OCI-LY3 (cell line): ENCODE measurements around the gene MYD88.

ENCODE experiments used
- H2AFZ ChIP-seq: fragments of 200-600, 300-600 bp; shearing (Covaris generic); 2 replicates; pipeline ENCODE4 v1.6.0; 2014; ENCODE audit warnings: antibody characterized with exemption, low read depth, low read length
- H3K27ac ChIP-seq: fragments of 200-600, 300-600 bp; sonication (generic); 2 replicates; pipeline ENCODE4 v1.5.1; 2014; ENCODE audit warnings: mild to moderate bottlenecking, low read length, moderate library complexity, mixed read lengths
- H3K27me3 ChIP-seq: fragments of 200-600, 300-600 bp; sonication (generic); 2 replicates; pipeline ENCODE4 v1.6.1; 2014; ENCODE audit warnings: low read depth, low read length, mixed read lengths
- H3K36me3 ChIP-seq: fragments of 200-600, 300-600 bp; sonication (generic); replicated peaks from 2 replicates; pipeline ENCODE3; 2014; ENCODE audit warnings: low read depth, low read length, mixed read lengths
- H3K4me1 ChIP-seq: fragments of 300-600, 200-600 bp; sonication (generic); 2 replicates; pipeline ENCODE4 v1.6.1; 2014; ENCODE audit warnings: low read length, mixed read lengths
- H3K4me2 ChIP-seq: fragments of 200-600, 300-600 bp; sonication (generic); 2 replicates; pipeline ENCODE4 v1.6.1; 2014; ENCODE audit warnings: low read length, mixed read lengths
- H3K4me3 ChIP-seq: fragments of 300-600, 200-600 bp; sonication (generic); 2 replicates; pipeline ENCODE4 v1.5.1; 2014; ENCODE audit warnings: antibody characterized with exemption, mild to moderate bottlenecking, low read length, moderate library complexity
- H3K79me2 ChIP-seq: fragments of 300-600, 200-600 bp; shearing (Covaris generic); 2 replicates; pipeline ENCODE4 v1.6.1; 2014; ENCODE audit warnings: mild to moderate bottlenecking, low read length, mixed read lengths
- H3K9ac ChIP-seq: fragments of 300-600, 200-600 bp; shearing (Covaris generic); 2 replicates; pipeline ENCODE4 v1.6.0; 2014; ENCODE audit warnings: mild to moderate bottlenecking, low read length, moderate library complexity
- H3K9me3 ChIP-seq: fragments of 200-600, 300-600 bp; shearing (Covaris generic); 2 replicates; pipeline ENCODE4 v1.6.1; 2014; ENCODE audit warnings: low read length, mixed read lengths; ENCODE audit not compliant: insufficient read depth
- H4K20me1 ChIP-seq: fragments of 200-600, 300-600 bp; sonication (generic); 2 replicates; pipeline ENCODE4 v1.6.1; 2016; ENCODE audit warnings: low read length, mixed read lengths; ENCODE audit not compliant: insufficient read depth
- CTCF ChIP-seq: fragments of 200-600, 300-600 bp; sonication (generic); IDR thresholded peaks from 2 replicates; pipeline ENCODE4 v1.5.1; 2014; ENCODE audit warnings: antibody characterized with exemption, low read length, low read depth
- EZH2phosphoT487 ChIP-seq: fragments of 200-600 bp; shearing (Covaris generic); IDR thresholded peaks from 2 replicates; pipeline ENCODE4 v1.6.1; 2018; ENCODE audit warnings: antibody characterized with exemption, mixed run types, low read depth

MYD88 gene

GRCh38 chr3:38121451-38121831 is 17.0 kb upstream of the MYD88 start:
- Histone ChIP-seq H3K27me3 (no peaks in the 10 kb centered on the region), H3K9ac (no peak overlapping the region), H3K4me2 (no peak overlapping the region), H3K36me3 (peaks cover 40% of the 10 kb centered on the region), H3K4me1 (peaks cover 5% of the 10 kb centered on the region), H3K9me3 (no peaks in the 10 kb centered on the region), H3K27ac (no peak overlapping the region), H3K4me3 (no peak overlapping the region), H4K20me1 (peaks cover 17% of the 10 kb centered on the region; the same call in 1 of the 2 replicates), H2AFZ (no peak overlapping the region), H3K79me2 (no peaks in the 10 kb centered on the region)
- no peak for TF ChIP-seq CTCF

- Histone ChIP-seq H3K79me2 (no peaks in the 10 kb centered on the region), H3K4me2 (no peak overlapping the region), H3K36me3 (peaks cover 45% of the 10 kb centered on the region), H3K27me3 (no peaks in the 10 kb centered on the region), H3K27ac (no peak overlapping the region), H4K20me1 (peaks cover 17% of the 10 kb centered on the region; the same call in 1 of the 2 replicates), H3K4me3 (no peak overlapping the region), H3K9me3 (no peaks in the 10 kb centered on the region), H3K4me1 (peaks cover 4% of the 10 kb centered on the region), H2AFZ (no peak overlapping the region), H3K9ac (no peak overlapping the region)
- no peak for TF ChIP-seq CTCF
Measured at GRCh38 chr3:38121832-38122461, 16.5 kb upstream of the MYD88 start.

GRCh38 chr3:38122712-38123290 is 15.7 kb upstream of the MYD88 start:
- Histone ChIP-seq H3K9me3 (no peaks in the 10 kb centered on the region), H3K4me3 (no peak overlapping the region), H3K27me3 (no peaks in the 10 kb centered on the region), H2AFZ (no peak overlapping the region), H4K20me1 (peaks cover 17% of the 10 kb centered on the region; the same call in 1 of the 2 replicates), H3K9ac (no peak overlapping the region), H3K79me2 (no peaks in the 10 kb centered on the region), H3K27ac (no peak overlapping the region), H3K4me1 (peaks cover 4% of the 10 kb centered on the region), H3K4me2 (no peak overlapping the region), H3K36me3 (peaks cover 54% of the 10 kb centered on the region)
- TF ChIP-seq EZH2phosphoT487 (no peak), CTCF (no peak)

GRCh38 chr3:38124324-38125122 is 13.9 kb upstream of the MYD88 start:
- Histone ChIP-seq H3K4me2 (no peak overlapping the region), H3K27me3 (no peaks in the 10 kb centered on the region), H3K36me3 (peaks cover 67% of the 10 kb centered on the region), H3K4me3 (no peak overlapping the region), H3K4me1 (no peaks in the 10 kb centered on the region), H3K9ac (no peak overlapping the region), H3K27ac (no peak overlapping the region), H2AFZ (no peak overlapping the region), H3K9me3 (no peaks in the 10 kb centered on the region), H3K79me2 (no peaks in the 10 kb centered on the region), H4K20me1 (peaks cover 17% of the 10 kb centered on the region; the same call in 1 of the 2 replicates)
- TF ChIP-seq CTCF (no peak), EZH2phosphoT487 (no peak)
